ENCODE measurements around the gene C4BPB. TPM values are rescaled to one million over a fixed set of nuclear protein-coding genes. Genes with fewer than 3 reads are reported as not detected.

Gene C4BPB
- total RNA-seq, 1 donor from 2014 or later: 0.30 TPM

DNA sequence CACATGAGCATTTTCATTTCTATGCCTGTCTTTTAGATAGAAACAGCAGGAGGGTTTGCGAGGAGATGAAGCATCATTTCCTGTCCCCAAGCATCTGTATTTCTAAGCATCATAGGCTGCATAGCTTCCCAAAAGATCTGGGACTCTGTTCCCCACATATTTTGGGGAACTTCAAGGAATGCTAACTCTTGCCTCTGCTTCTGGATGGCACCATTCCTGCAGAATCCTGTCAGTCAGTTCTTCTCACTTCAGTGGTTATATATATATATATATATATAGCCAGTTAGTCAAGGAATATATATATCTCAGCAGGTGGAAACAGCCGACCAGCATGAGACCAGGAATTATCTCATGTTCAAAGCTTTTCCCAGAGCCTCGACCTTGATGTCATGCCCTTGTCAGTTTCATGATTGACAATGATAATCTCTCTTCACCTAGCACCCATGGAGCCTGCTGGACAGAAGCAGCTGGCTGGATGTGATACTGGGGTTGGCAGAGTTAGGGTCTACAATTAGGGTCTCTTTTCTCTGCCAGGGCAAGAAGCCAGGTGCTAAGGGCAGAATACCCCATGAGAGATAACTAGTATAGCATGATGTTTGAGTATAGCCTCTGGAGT lies 33.2 kb upstream of the C4BPB start:
- TF ChIP-seq, protein P1, sequence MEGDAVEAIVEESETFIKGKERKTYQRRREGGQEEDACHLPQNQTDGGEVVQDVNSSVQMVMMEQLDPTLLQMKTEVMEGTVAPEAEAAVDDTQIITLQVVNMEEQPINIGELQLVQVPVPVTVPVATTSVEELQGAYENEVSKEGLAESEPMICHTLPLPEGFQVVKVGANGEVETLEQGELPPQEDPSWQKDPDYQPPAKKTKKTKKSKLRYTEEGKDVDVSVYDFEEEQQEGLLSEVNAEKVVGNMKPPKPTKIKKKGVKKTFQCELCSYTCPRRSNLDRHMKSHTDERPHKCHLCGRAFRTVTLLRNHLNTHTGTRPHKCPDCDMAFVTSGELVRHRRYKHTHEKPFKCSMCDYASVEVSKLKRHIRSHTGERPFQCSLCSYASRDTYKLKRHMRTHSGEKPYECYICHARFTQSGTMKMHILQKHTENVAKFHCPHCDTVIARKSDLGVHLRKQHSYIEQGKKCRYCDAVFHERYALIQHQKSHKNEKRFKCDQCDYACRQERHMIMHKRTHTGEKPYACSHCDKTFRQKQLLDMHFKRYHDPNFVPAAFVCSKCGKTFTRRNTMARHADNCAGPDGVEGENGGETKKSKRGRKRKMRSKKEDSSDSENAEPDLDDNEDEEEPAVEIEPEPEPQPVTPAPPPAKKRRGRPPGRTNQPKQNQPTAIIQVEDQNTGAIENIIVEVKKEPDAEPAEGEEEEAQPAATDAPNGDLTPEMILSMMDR (IDR thresholded peaks at IDR 0.05; ENCODE audit: borderline replicate concordance): no peak
- intact Hi-C loops (cut with micrococcal nuclease): no loop called here
- DNase-seq: no peak
- H3K36me3 ChIP-seq: peaks cover 13% of the 10 kb centered on the region
- no peaks in the 10 kb centered on the region for H3K27me3 ChIP-seq (ENCODE audit: low read depth)
- H3K9me3 ChIP-seq (replicated peaks): no peaks in the 10 kb centered on the region
- peak overlapping the region; percentile 97 for H3K27ac ChIP-seq (replicated peaks)
- H3K4me1 ChIP-seq: peaks cover 60% of the 10 kb centered on the region
- H3K4me3 ChIP-seq: peak overlapping the region; percentile 84

DNA sequence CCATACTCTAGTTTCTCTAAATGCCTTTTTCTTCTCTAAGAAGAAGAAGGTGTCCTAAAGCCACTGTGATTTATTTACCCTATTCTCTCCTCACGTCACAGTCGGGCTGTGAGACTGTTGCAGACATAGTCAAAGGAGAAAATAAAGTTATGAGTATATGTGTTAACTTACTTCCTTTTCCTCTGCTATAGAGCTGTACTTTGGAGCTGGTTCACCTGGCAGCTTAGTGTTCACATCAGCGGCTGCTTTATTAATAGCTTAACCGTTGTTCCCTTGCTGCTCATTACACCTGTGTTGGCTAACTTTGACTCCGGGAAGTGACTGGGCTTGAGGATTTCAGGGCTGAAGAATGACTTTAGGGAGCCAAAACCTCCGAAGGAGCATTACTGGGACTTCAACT lies 32.0 kb upstream of the C4BPB start:
- DNase-seq: no peak
- Histone ChIP-seq H3K27ac (replicated peaks) (peak overlapping the region; percentile 97), H3K4me3 (peak overlapping the region; percentile 84), H3K36me3 (peaks cover 22% of the 10 kb centered on the region), H3K27me3 (ENCODE audit: low read depth) (no peaks in the 10 kb centered on the region), H3K4me1 (peaks cover 57% of the 10 kb centered on the region), H3K9me3 (replicated peaks) (no peaks in the 10 kb centered on the region)
- TF ChIP-seq, protein P1 (IDR thresholded peaks at IDR 0.05; ENCODE audit: borderline replicate concordance): no peak
- intact Hi-C loops (cut with micrococcal nuclease): no loop called here

DNA sequence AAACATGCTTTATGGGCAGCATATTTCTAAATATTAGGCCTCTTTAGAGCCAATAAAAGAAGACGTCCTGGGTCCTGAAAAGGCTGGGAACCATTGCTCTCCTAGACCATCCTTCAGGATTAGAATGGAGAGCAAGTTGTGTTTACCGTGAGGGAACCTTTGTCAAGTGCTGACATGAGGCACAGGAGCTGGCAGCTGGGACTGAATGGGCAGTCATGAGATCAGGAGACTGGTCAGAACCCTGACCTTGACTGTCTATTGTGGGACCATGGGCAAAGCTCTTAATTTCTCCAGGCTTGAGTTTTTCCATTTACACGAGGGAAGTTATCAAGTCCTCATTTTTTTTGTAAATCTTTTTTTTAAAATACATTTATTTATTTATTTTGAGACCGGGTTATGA lies 30.4 kb upstream of the C4BPB start:
- intact Hi-C loops (cut with micrococcal nuclease): no loop called here
- H3K36me3 ChIP-seq: peaks cover 38% of the 10 kb centered on the region
- peak; percentile 41 for DNase-seq
- H3K27me3 ChIP-seq (ENCODE audit: low read depth): no peaks in the 10 kb centered on the region
- no peaks in the 10 kb centered on the region for H3K9me3 ChIP-seq (replicated peaks)
- peaks cover 57% of the 10 kb centered on the region for H3K4me1 ChIP-seq
- H3K4me3 ChIP-seq: peak overlapping the region; percentile 84
- TF ChIP-seq, protein P1 (IDR thresholded peaks at IDR 0.05; ENCODE audit: borderline replicate concordance): no peak
- peak overlapping the region; percentile 97 for H3K27ac ChIP-seq (replicated peaks)

DNA sequence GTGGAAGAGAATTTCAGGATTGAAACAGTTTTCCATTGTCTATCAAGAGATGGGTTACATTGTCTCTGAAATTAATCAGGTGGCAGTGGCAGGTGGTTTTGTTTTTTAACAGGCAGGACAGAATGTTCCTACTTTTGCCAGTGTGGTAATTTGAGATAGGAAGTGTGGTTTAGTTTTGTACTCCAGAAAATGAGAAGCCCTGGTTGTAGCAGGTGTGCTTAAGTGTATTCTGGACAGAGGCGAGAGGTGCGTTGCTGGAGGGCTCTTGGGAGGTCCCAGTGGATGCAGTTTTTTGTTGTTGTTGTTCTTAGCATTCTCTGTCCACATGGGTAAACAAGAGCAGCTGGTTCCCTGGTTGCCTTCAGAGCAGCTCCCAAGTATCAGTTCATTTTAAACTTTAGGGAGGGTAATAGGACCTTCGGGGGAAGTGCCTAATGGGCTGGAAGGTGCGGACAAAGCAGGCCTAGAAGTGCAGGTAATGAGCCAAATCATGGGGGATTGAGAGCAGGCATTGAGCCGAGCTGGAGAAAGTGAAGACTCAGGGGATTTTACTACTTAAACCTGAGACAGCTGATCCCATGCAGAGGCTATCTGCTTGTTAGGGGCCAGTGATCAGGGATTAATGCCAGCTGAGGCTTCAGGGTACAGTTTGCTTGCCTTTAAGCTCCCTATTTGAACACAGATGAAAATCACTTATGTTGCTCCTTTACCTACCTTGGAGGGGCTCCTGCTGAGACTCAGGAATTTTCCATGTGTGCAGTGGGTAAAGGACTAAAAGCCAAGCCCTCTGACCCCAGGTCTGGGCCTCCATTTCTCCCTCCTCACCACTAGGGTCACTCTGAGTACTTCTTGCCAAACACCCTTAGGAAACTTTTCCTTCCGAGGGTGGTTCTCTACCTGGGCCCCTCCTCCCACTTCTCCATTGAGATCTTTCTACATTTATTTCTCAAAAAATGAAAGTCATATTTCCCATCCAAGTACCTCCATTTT lies 29.5 kb upstream of the C4BPB start:
- Histone ChIP-seq H3K27ac (replicated peaks) (peak overlapping the region; percentile 97), H3K4me1 (peaks cover 59% of the 10 kb centered on the region), H3K27me3 (ENCODE audit: low read depth) (no peaks in the 10 kb centered on the region), H3K36me3 (peaks cover 45% of the 10 kb centered on the region), H3K4me3 (peak overlapping the region; percentile 44), H3K9me3 (replicated peaks) (no peaks in the 10 kb centered on the region)
- TF ChIP-seq, protein P1 (IDR thresholded peaks at IDR 0.05; ENCODE audit: borderline replicate concordance): no peak
- intact Hi-C loops (cut with micrococcal nuclease): no loop called here
- DNase-seq: no peak

GRCh38 chr1:207059881-207060280 lies 28.8 kb upstream of the C4BPB start:
- Histone ChIP-seq H3K9me3 (replicated peaks) (no peaks in the 10 kb centered on the region), H3K27me3 (ENCODE audit: low read depth) (no peaks in the 10 kb centered on the region), H3K4me3 (peak overlapping the region; percentile 44), H3K27ac (replicated peaks) (peak overlapping the region; percentile 97), H3K36me3 (peaks cover 46% of the 10 kb centered on the region), H3K4me1 (peaks cover 62% of the 10 kb centered on the region)
- intact Hi-C loops (cut with micrococcal nuclease): no loop called here
- no peak for DNase-seq
- TF ChIP-seq, protein P1 (IDR thresholded peaks at IDR 0.05; ENCODE audit: borderline replicate concordance): no peak
